ENCODE measurements around the gene HRK.
A peak's percentile ranks its signal among the peaks of the same experiment; 100 is the strongest.

DNA sequence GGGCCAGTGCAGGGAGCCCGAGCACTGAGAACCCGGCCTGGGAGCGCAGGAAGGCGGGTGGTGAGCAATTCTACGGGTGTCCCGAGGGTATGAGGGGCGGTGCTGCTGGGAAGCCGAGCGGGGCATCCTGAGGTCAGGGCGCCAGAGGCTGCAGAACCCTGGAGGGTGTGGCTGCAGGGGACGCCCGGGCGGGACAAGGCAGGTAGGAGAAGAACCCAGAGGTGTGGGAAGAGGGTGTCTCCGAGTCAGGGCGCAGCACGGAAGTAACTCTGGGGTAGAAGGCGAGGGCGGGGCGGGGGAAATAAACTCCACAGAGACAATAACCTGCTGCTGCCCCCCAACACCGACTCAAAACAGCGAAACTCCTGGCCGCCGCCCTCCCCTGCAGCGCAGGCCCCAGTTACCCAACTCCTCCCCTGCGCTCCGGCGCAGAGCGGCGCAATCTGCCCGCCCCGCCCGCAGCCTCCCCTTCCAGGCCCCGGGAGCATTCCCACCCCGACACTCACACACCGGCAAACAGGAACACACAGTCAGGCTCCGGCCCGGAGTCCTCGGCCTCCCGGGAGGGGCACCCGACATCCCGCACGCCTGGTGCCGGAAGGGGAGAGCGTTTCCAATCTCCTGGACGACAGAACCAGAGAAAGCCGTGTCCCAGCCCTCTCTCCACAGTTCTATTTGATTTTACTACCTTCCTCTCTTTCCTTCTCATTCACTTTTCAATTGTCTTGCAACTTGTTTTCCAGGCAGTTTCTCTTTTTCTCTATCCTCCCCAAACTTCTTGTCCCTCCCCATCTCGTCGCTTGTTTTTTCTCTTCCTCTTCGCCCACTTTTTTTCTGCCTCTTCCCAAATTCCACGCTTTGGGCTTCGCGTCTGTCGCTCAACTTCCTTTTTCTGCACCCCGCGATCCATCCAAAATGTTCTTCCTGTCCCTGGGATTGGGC is 2.4 kb downstream of the HRK start:
- TF ChIP-seq, protein P1, sequence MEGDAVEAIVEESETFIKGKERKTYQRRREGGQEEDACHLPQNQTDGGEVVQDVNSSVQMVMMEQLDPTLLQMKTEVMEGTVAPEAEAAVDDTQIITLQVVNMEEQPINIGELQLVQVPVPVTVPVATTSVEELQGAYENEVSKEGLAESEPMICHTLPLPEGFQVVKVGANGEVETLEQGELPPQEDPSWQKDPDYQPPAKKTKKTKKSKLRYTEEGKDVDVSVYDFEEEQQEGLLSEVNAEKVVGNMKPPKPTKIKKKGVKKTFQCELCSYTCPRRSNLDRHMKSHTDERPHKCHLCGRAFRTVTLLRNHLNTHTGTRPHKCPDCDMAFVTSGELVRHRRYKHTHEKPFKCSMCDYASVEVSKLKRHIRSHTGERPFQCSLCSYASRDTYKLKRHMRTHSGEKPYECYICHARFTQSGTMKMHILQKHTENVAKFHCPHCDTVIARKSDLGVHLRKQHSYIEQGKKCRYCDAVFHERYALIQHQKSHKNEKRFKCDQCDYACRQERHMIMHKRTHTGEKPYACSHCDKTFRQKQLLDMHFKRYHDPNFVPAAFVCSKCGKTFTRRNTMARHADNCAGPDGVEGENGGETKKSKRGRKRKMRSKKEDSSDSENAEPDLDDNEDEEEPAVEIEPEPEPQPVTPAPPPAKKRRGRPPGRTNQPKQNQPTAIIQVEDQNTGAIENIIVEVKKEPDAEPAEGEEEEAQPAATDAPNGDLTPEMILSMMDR (IDR thresholded peaks at IDR 0.05; ENCODE audit: borderline replicate concordance, extremely low read depth, low read length, poor library complexity, severe bottlenecking) = no peak
- peak; percentile 29 for TF ChIP-seq EZH2 (IDR thresholded peaks at IDR 0.05; ENCODE audit: borderline replicate concordance, low read depth, low read length, severe bottlenecking)
